IMR-90 (cell line): ENCODE measurements around the gene MYBPHL. TPM values are rescaled to one million over a fixed set of nuclear protein-coding genes. Genes with fewer than 3 reads are reported as not detected.

Source experiments
- ATAC-seq: fragments of 200-7000 bp; cut with Tn5 transposase; 2 replicates; pipeline ENCODE4 v1.9.1; 2020; ENCODE audit warnings: low read depth, mild to moderate bottlenecking, moderate library complexity
- BruUV-seq: library from RNA; stranded (reverse); fragments of 400-500 nt; replicated peaks from 2 replicates; lab custom pipeline; 2021; lab: Mats Ljungman, UMichigan
- CTCF ChIA-PET: fragments of 300-600 bp; formaldehyde crosslinking; extraction: SDS; loops from one replicate; lab custom pipeline; 2021; ENCODE audit warnings: antibody characterized with exemption; lab: Yijun Ruan, JAX
- POLR2A ChIA-PET: fragments of 300-600 bp; sonication (Branson Sonifier 250); formaldehyde crosslinking; loops from one replicate; lab custom pipeline; 2022; ENCODE audit warnings: antibody characterized with exemption; ENCODE audit not compliant: unreplicated experiment; lab: Charles Lee
- DNase-seq: peaks from one replicate; pipeline ENCODE4 v3.0.0; 2013
- H2AFZ ChIP-seq: replicated peaks from 2 replicates; pipeline ENCODE3; 2013; ENCODE audit warnings: low read length, mild to moderate bottlenecking; ENCODE audit not compliant: poor library complexity
- H2AK5ac ChIP-seq: 2 replicates; pipeline ENCODE4 v1.6.1; 2013; ENCODE audit warnings: low read depth, low read length, inconsistent platforms
- H2AK9ac ChIP-seq: replicated peaks from 2 replicates; pipeline ENCODE3; 2013; ENCODE audit warnings: mild to moderate bottlenecking, low read depth, low read length, moderate library complexity; ENCODE audit not compliant: poor library complexity
- H2BK120ac ChIP-seq: 2 replicates; pipeline ENCODE4 v1.6.1; 2013; ENCODE audit warnings: low read depth, low read length, inconsistent platforms
- H2BK15ac ChIP-seq: 3 replicates; pipeline ENCODE4 v1.6.1; 2013; ENCODE audit warnings: low read depth, low read length, inconsistent platforms
- H2BK20ac ChIP-seq: 2 replicates; pipeline ENCODE4 v1.6.1; 2013; ENCODE audit warnings: low read depth, mild to moderate bottlenecking, inconsistent platforms, low read length, moderate library complexity
- H2BK5ac ChIP-seq: 2 replicates; pipeline ENCODE4 v1.6.1; 2013; ENCODE audit warnings: mild to moderate bottlenecking, low read depth, low read length, inconsistent platforms; ENCODE audit not compliant: poor library complexity, severe bottlenecking
- H3K14ac ChIP-seq: replicated peaks from 2 replicates; pipeline ENCODE4 v1.6.1; 2013; ENCODE audit warnings: low read depth, low read length, inconsistent platforms
- H3K18ac ChIP-seq: 2 replicates; pipeline ENCODE4 v1.6.1; 2013; ENCODE audit warnings: low read depth, low read length, control low read depth
- H3K23ac ChIP-seq: 2 replicates; pipeline ENCODE4 v1.6.1; 2013; ENCODE audit warnings: low read depth, low read length, inconsistent platforms
- H3K27ac ChIP-seq: 2 replicates; pipeline ENCODE4 v1.5.1; 2013; ENCODE audit warnings: mild to moderate bottlenecking, control low read depth, low read length; ENCODE audit not compliant: insufficient read depth
- H3K27me3 ChIP-seq: 2 replicates; pipeline ENCODE4 v1.6.1; 2013; ENCODE audit warnings: low read length; ENCODE audit not compliant: control insufficient read depth, insufficient read depth
- H3K36me3 ChIP-seq: 2 replicates; pipeline ENCODE4 v1.6.1; 2013; ENCODE audit warnings: low read length, mixed read lengths; ENCODE audit not compliant: control insufficient read depth, insufficient read depth
- H3K4ac ChIP-seq: 2 replicates; pipeline ENCODE4 v1.6.1; 2013; ENCODE audit warnings: low read depth, low read length, inconsistent platforms
- H3K4me1 ChIP-seq: 2 replicates; pipeline ENCODE4 v1.6.1; 2013; ENCODE audit warnings: low read length, mixed read lengths; ENCODE audit not compliant: control insufficient read depth, insufficient read depth
- H3K4me2 ChIP-seq: 2 replicates; pipeline ENCODE4 v1.6.1; 2013; ENCODE audit warnings: low read depth, mild to moderate bottlenecking, control low read depth, low read length, moderate library complexity
- H3K4me3 ChIP-seq: 2 replicates; pipeline ENCODE4 v1.5.1; 2013; ENCODE audit warnings: low read depth, mild to moderate bottlenecking, control low read depth, low read length, moderate library complexity; ENCODE audit not compliant: insufficient read depth
- H3K56ac ChIP-seq: 2 replicates; pipeline ENCODE4 v1.6.1; 2013; ENCODE audit warnings: low read length, inconsistent platforms; ENCODE audit not compliant: insufficient read depth; ENCODE audit errors: extremely low read depth
- H3K79me1 ChIP-seq, 2 experiments: 2 replicates each; pipeline ENCODE4 v1.6.1; 2013; ENCODE audit warnings: low read length in 2 of 2, inconsistent platforms in 1 of 2, low read depth in 1 of 2
- H3K9ac ChIP-seq: 2 replicates; pipeline ENCODE4 v1.6.1; 2013; ENCODE audit warnings: low read depth, low read length, control low read depth
- H3K9me1 ChIP-seq: 2 replicates; pipeline ENCODE4 v1.6.1; 2013; ENCODE audit warnings: low read length, inconsistent platforms; ENCODE audit not compliant: insufficient read depth
- H3K9me3 ChIP-seq: 2 replicates; pipeline ENCODE4 v1.6.1; 2013; ENCODE audit warnings: low read length; ENCODE audit not compliant: control insufficient read depth, insufficient read depth
- H4K20me1 ChIP-seq: 2 replicates; pipeline ENCODE4 v1.6.1; 2013; ENCODE audit warnings: low read length, inconsistent platforms; ENCODE audit not compliant: insufficient read depth
- H4K5ac ChIP-seq: 2 replicates; pipeline ENCODE4 v1.6.1; 2013; ENCODE audit warnings: mild to moderate bottlenecking, low read depth, low read length, control low read depth
- H4K8ac ChIP-seq, 2 experiments: 2 replicates each; pipeline ENCODE4 v1.6.1; 2013; ENCODE audit warnings: low read depth in 2 of 2, low read length in 2 of 2, control low read depth in 1 of 2, inconsistent platforms in 1 of 2
- H4K91ac ChIP-seq: 2 replicates; pipeline ENCODE4 v1.6.1; 2013; ENCODE audit warnings: low read depth, low read length, inconsistent platforms; ENCODE audit not compliant: insufficient read depth
- BHLHE40 ChIP-seq: fragments of 150-350 bp; IDR thresholded peaks from 2 replicates; pipeline ENCODE4 v1.6.1; 2016; ENCODE audit warnings: mild to moderate bottlenecking, low read depth, low read length
- CEBPB ChIP-seq: IDR thresholded peaks from 2 replicates; pipeline ENCODE4 v1.6.1; 2012; ENCODE audit warnings: low read depth, low read length, improper control_type of control experiment
- CHD1 ChIP-seq: IDR thresholded peaks from 2 replicates; pipeline ENCODE4 v1.6.1; 2012; ENCODE audit warnings: low read depth, low read length, improper control_type of control experiment
- MAFK ChIP-seq: IDR thresholded peaks from 2 replicates; pipeline ENCODE4 v1.6.1; 2012; ENCODE audit warnings: low read depth, low read length, improper control_type of control experiment
- MAZ ChIP-seq: IDR thresholded peaks from 2 replicates; pipeline ENCODE4 v1.6.1; 2012; ENCODE audit warnings: low read depth, mild to moderate bottlenecking, low read length, improper control_type of control experiment, moderate library complexity, borderline replicate concordance
- MXI1 ChIP-seq: IDR thresholded peaks from 2 replicates; pipeline ENCODE4 v1.6.1; 2012; ENCODE audit warnings: low read depth, mild to moderate bottlenecking, low read length, moderate library complexity, borderline replicate concordance
- NFE2L2 ChIP-seq: fragments of 150-350 bp; IDR thresholded peaks from 2 replicates; pipeline ENCODE4 v1.6.1; 2016; ENCODE audit warnings: low read depth, mild to moderate bottlenecking, low read length
- POLR2A ChIP-seq: IDR thresholded peaks from 2 replicates; pipeline ENCODE4 v1.6.1; 2012; ENCODE audit warnings: mild to moderate bottlenecking, low read depth, low read length
- RAD21 ChIP-seq: IDR thresholded peaks from 2 replicates; pipeline ENCODE4 v1.6.1; 2012; ENCODE audit warnings: low read length, improper control_type of control experiment
- RFX5 ChIP-seq: IDR thresholded peaks from 2 replicates; pipeline ENCODE4 v1.8.0; 2012; ENCODE audit warnings: low read depth, mild to moderate bottlenecking, low read length, moderate library complexity
- SMC3 ChIP-seq: fragments of 150-350 bp; IDR thresholded peaks from 2 replicates; pipeline ENCODE4 v1.6.1; 2016; ENCODE audit warnings: low read depth, mild to moderate bottlenecking, antibody characterized with exemption, low read length, moderate library complexity
- WGBS, 2 experiments: methylation state at CpG; one replicate each; pipeline versions ENCODE4 v1.1.5 to v1.1.7; 2013; ENCODE audit warnings: missing lambda C conversion rate in 2 of 2; ENCODE audit not compliant: insufficient read length in 1 of 2; ENCODE audit errors: extremely low coverage in 2 of 2; 5-methylcytosine and 5-hydroxymethylcytosine counted together
- dilution Hi-C: fragments of 300-500 bp; cut with HindIII; formaldehyde crosslinking; loops from one replicate; pipeline ENCODE4 v1.14.3; 2018; ENCODE audit warnings: low sequenced_read_pairs; ENCODE audit not compliant: unreplicated experiment
- in situ Hi-C: fragments of 300-500 bp; cut with MboI; formaldehyde crosslinking; loops from 3 replicates; pipeline ENCODE4 v1.14.3; 2019; ENCODE audit warnings: low sequenced_read_pairs, inconsistent platforms, mixed read lengths
- intact Hi-C: fragments of 100-400 bp; cut with micrococcal nuclease; formaldehyde crosslinking; loops from 2 replicates; pipeline ENCODE4 v1.10.0; 2022
- polyA plus RNA-seq, 3 experiments: library from polyadenylated mRNA; depleted of rRNA; stranded (reverse); fragments of >200 nt; gene quantifications; 2 replicates each; pipeline ENCODE4 v1.2.3, GENCODE V29; 2012; ENCODE audit warnings: low replicate concordance in 1 of 3
- total RNA-seq: library from RNA; depleted of rRNA; stranded (reverse); fragments of >200 nt; gene quantifications from 2 replicates; pipeline ENCODE4 v1.2.3, GENCODE V29; 2012
- TF ChIP-seq, protein P1 (sequence below): fragments of 150-350 bp; IDR thresholded peaks from 2 replicates; pipeline ENCODE4 v1.6.1; 2016; ENCODE audit warnings: low read depth, mild to moderate bottlenecking, low read length, moderate library complexity, borderline replicate concordance

MYBPHL gene
- total and polyA plus RNA-seq, 2 of the 4 experiments (the other 2 are of a cell fraction) = 0.07 TPM; not detected in 1

- intact Hi-C loops (no loop called here), in situ Hi-C loops (loop anchor here (10.0 kb wide), 1 partner anchor 266 kb away; the partner anchor contains the start of gene GPR61), dilution Hi-C loops (no loop called here)
- no peak overlapping the region for H2BK20ac ChIP-seq
- no peaks in the 10 kb centered on the region for H3K79me1 ChIP-seq
- H3K36me3 ChIP-seq = peaks cover 2% of the 10 kb centered on the region; the same call in 1 of the 2 replicates
- POLR2A ChIA-PET = no interaction called here
- H3K27ac ChIP-seq = no peak overlapping the region
- H2BK120ac ChIP-seq = no peak overlapping the region
- no peak overlapping the region for H3K4ac ChIP-seq
- H3K4me1 ChIP-seq = no peaks in the 10 kb centered on the region
- no peak overlapping the region for H4K91ac ChIP-seq
- DNase-seq (no peak), ATAC-seq (no peak)
- H2AK9ac ChIP-seq = peak overlapping the region; percentile 65
- 88% methylated on average over 11 of the region's 29 CpGs; no CpG with 5 or more reads in 1 of the 2 experiments for WGBS, 2 experiments
- H2AFZ ChIP-seq = no peak overlapping the region
- no peaks in the 10 kb centered on the region for H3K9me1 ChIP-seq
- BruUV-seq = no TSS peak
- no peak overlapping the region for H2BK15ac ChIP-seq
- H3K14ac ChIP-seq = no peak overlapping the region
- no peak overlapping the region for H2BK5ac ChIP-seq
- no peak overlapping the region for H3K9ac ChIP-seq
- no peak overlapping the region for H3K4me3 ChIP-seq
- no peak overlapping the region for H3K18ac ChIP-seq
- H3K56ac ChIP-seq = no peak overlapping the region
- no peak overlapping the region for H3K4me2 ChIP-seq
- CTCF ChIA-PET = no interaction called here
- no peak overlapping the region for H3K23ac ChIP-seq
- no peak for TF ChIP-seq POLR2A
- TF ChIP-seq MXI1 = no peak
- TF ChIP-seq RFX5 = no peak
- TF ChIP-seq MAFK = no peak
- TF ChIP-seq SMC3 = no peak
- no peak for TF ChIP-seq MAZ
- TF ChIP-seq, protein P1, sequence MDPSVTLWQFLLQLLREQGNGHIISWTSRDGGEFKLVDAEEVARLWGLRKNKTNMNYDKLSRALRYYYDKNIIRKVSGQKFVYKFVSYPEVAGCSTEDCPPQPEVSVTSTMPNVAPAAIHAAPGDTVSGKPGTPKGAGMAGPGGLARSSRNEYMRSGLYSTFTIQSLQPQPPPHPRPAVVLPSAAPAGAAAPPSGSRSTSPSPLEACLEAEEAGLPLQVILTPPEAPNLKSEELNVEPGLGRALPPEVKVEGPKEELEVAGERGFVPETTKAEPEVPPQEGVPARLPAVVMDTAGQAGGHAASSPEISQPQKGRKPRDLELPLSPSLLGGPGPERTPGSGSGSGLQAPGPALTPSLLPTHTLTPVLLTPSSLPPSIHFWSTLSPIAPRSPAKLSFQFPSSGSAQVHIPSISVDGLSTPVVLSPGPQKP = no peak
- TF ChIP-seq NFE2L2 = no peak
- no peak for TF ChIP-seq CEBPB
- TF ChIP-seq RAD21 = no peak
- no peak for TF ChIP-seq CHD1
- TF ChIP-seq BHLHE40 = no peak
- H3K9me3 ChIP-seq = peaks cover 2% of the 10 kb centered on the region; the same call in 1 of the 2 replicates
- no peak overlapping the region for H4K8ac ChIP-seq
- no peak overlapping the region; the same call in 1 of the 2 replicates for H2AK5ac ChIP-seq
- H3K27me3 ChIP-seq = no peaks in the 10 kb centered on the region
- no peak overlapping the region for H4K5ac ChIP-seq
- H4K20me1 ChIP-seq = no peaks in the 10 kb centered on the region
These were observed 38.2 kb downstream of the MYBPHL start for GRCh38 chr1:109268431-109269211.
